ENCODE measurements around the gene IL4R.

IL4R gene

GRCh38 chr16:27333104-27333503 lies 19.3 kb downstream of the IL4R start:
- Histone ChIP-seq H3K4me3 (ENCODE audit: low read length, poor library complexity, severe bottlenecking) (no peak overlapping the region), H3F3A (ENCODE audit: low read depth) (no peaks in the 10 kb centered on the region), H3K4me1 (ENCODE audit: insufficient read depth, low read length, poor library complexity, severe bottlenecking) (no peaks in the 10 kb centered on the region), H3K27me3 (ENCODE audit: insufficient read depth, low read length, poor library complexity, severe bottlenecking) (no peaks in the 10 kb centered on the region), H2AFZ (ENCODE audit: low read length) (no peak overlapping the region), H3K9me2 (replicated peaks; ENCODE audit: low read depth, low read length) (no peaks in the 10 kb centered on the region), H3K79me2 (ENCODE audit: insufficient read depth, low read length) (no peaks in the 10 kb centered on the region), H3K9me3 (ENCODE audit: insufficient read depth, low read depth, low read length) (no peaks in the 10 kb centered on the region; the same call in 1 of the 2 replicates), H3K4me2 (ENCODE audit: low read depth, low read length, poor library complexity, severe bottlenecking) (no peak overlapping the region), H3K36me3 (ENCODE audit: insufficient read depth, low read length) (no peaks in the 10 kb centered on the region), H4K20me1 (ENCODE audit: insufficient read depth, low read length, poor library complexity, severe bottlenecking) (no peaks in the 10 kb centered on the region), H3K9ac (ENCODE audit: low read depth, low read length, poor library complexity, severe bottlenecking) (no peak overlapping the region)
- TF ChIP-seq CTCF (conservative IDR thresholded peaks at IDR 0.05; ENCODE audit: low read length) (no peak), EZH2phosphoT487 (IDR thresholded peaks at IDR 0.05; ENCODE audit: borderline replicate concordance) (no peak)

GRCh38 chr16:27333549-27333948 lies 19.8 kb downstream of the IL4R start:
- H4K20me1 ChIP-seq (ENCODE audit: insufficient read depth, low read length, poor library complexity, severe bottlenecking), result no peaks in the 10 kb centered on the region
- H3K27me3 ChIP-seq (ENCODE audit: insufficient read depth, low read length, poor library complexity, severe bottlenecking), result no peaks in the 10 kb centered on the region
- no peak overlapping the region for H2AFZ ChIP-seq (ENCODE audit: low read length)
- H3K4me3 ChIP-seq (ENCODE audit: low read length, poor library complexity, severe bottlenecking), result no peak overlapping the region
- no peaks in the 10 kb centered on the region for H3K4me1 ChIP-seq (ENCODE audit: insufficient read depth, low read length, poor library complexity, severe bottlenecking)
- TF ChIP-seq EZH2phosphoT487 (IDR thresholded peaks at IDR 0.05; ENCODE audit: borderline replicate concordance), result no peak
- TF ChIP-seq CTCF (conservative IDR thresholded peaks at IDR 0.05; ENCODE audit: low read length), result no peak
- no peaks in the 10 kb centered on the region for H3K36me3 ChIP-seq (ENCODE audit: insufficient read depth, low read length)
- H3K79me2 ChIP-seq (ENCODE audit: insufficient read depth, low read length), result no peaks in the 10 kb centered on the region
- H3K9me2 ChIP-seq (replicated peaks; ENCODE audit: low read depth, low read length), result no peaks in the 10 kb centered on the region
- H3K9me3 ChIP-seq (ENCODE audit: insufficient read depth, low read depth, low read length), result no peaks in the 10 kb centered on the region; the same call in 1 of the 2 replicates
- H3K4me2 ChIP-seq (ENCODE audit: low read depth, low read length, poor library complexity, severe bottlenecking), result no peak overlapping the region
- no peaks in the 10 kb centered on the region for H3F3A ChIP-seq (ENCODE audit: low read depth)
- no peak overlapping the region for H3K9ac ChIP-seq (ENCODE audit: low read depth, low read length, poor library complexity, severe bottlenecking)

- Histone ChIP-seq H3F3A (ENCODE audit: low read depth) (no peaks in the 10 kb centered on the region), H4K20me1 (ENCODE audit: insufficient read depth, low read length, poor library complexity, severe bottlenecking) (no peaks in the 10 kb centered on the region), H3K9me3 (ENCODE audit: insufficient read depth, low read depth, low read length) (no peaks in the 10 kb centered on the region; the same call in 1 of the 2 replicates), H3K4me1 (ENCODE audit: insufficient read depth, low read length, poor library complexity, severe bottlenecking) (no peaks in the 10 kb centered on the region), H3K4me2 (ENCODE audit: low read depth, low read length, poor library complexity, severe bottlenecking) (no peak overlapping the region), H3K27me3 (ENCODE audit: insufficient read depth, low read length, poor library complexity, severe bottlenecking) (no peaks in the 10 kb centered on the region), H2AFZ (ENCODE audit: low read length) (no peak overlapping the region), H3K79me2 (ENCODE audit: insufficient read depth, low read length) (no peaks in the 10 kb centered on the region), H3K9ac (ENCODE audit: low read depth, low read length, poor library complexity, severe bottlenecking) (no peak overlapping the region), H3K9me2 (replicated peaks; ENCODE audit: low read depth, low read length) (no peaks in the 10 kb centered on the region), H3K4me3 (ENCODE audit: low read length, poor library complexity, severe bottlenecking) (no peak overlapping the region), H3K36me3 (ENCODE audit: insufficient read depth, low read length) (no peaks in the 10 kb centered on the region)
- no peak for TF ChIP-seq EZH2phosphoT487 (IDR thresholded peaks at IDR 0.05; ENCODE audit: borderline replicate concordance)
- no peak for TF ChIP-seq CTCF (conservative IDR thresholded peaks at IDR 0.05; ENCODE audit: low read length)
Measured at GRCh38 chr16:27334192-27334764, 20.5 kb downstream of the IL4R start.

Data from Loucy (cell line).